ENCODE measurements around the gene NSDHL. TPM values are rescaled to one million over a fixed set of nuclear protein-coding genes. Genes with fewer than 3 reads are reported as not detected.

Gene NSDHL
- total RNA-seq, 1 donor from 2014 or later = 8.8 TPM

- intact Hi-C loops (cut with DNase I) = no loop called here
- Histone ChIP-seq H3K27me3 (no peaks in the 10 kb centered on the region), H3K36me3 (no peaks in the 10 kb centered on the region), H3K9me3 (no peaks in the 10 kb centered on the region), H3K4me3 (no peak overlapping the region), H3K27ac (no peak overlapping the region), H3K4me1 (no peaks in the 10 kb centered on the region)
- no peak for TF ChIP-seq CTCF (IDR thresholded peaks at IDR 0.05)
- DNase-seq (ENCODE audit: low spot score in 2 of 2) = no peak
These were observed 81.8 kb downstream of the NSDHL start for GRCh38 chrX:152912641-152913040.

- no peak for TF ChIP-seq CTCF (IDR thresholded peaks at IDR 0.05)
- Histone ChIP-seq H3K9me3 (no peaks in the 10 kb centered on the region), H3K27me3 (no peaks in the 10 kb centered on the region)
These were observed 82.5 kb downstream of the NSDHL start for GRCh38 chrX:152913346-152913745.

GRCh38 chrX:152913910-152914309, 83.0 kb downstream of the NSDHL start:
- Histone ChIP-seq H3K36me3 (no peaks in the 10 kb centered on the region), H3K4me3 (no peak overlapping the region), H3K27ac (no peak overlapping the region), H3K27me3 (no peaks in the 10 kb centered on the region), H3K9me3 (no peaks in the 10 kb centered on the region), H3K4me1 (no peaks in the 10 kb centered on the region)
- no peak for DNase-seq (ENCODE audit: low spot score in 2 of 2)
- intact Hi-C loops (cut with DNase I) = no loop called here
- no peak for TF ChIP-seq CTCF (IDR thresholded peaks at IDR 0.05)

More at GRCh38 chrX:152913346-152913745, 82.5 kb downstream of the NSDHL start:
- DNase-seq (ENCODE audit: low spot score in 2 of 2) = no peak
- Histone ChIP-seq H3K27ac (no peak overlapping the region), H3K4me3 (no peak overlapping the region), H3K36me3 (no peaks in the 10 kb centered on the region), H3K4me1 (no peaks in the 10 kb centered on the region)
- intact Hi-C loops (cut with DNase I) = no loop called here

- no peak for DNase-seq (ENCODE audit: low spot score in 2 of 2)
- H3K4me3 ChIP-seq = no peak overlapping the region
- intact Hi-C loops (cut with DNase I) = no loop called here
- H3K9me3 ChIP-seq = no peaks in the 10 kb centered on the region
- H3K4me1 ChIP-seq = no peaks in the 10 kb centered on the region
- no peaks in the 10 kb centered on the region for H3K27me3 ChIP-seq
- TF ChIP-seq CTCF (IDR thresholded peaks at IDR 0.05) = peak in 1 of 3 experiments; percentile 39
- H3K27ac ChIP-seq = no peak overlapping the region
- H3K36me3 ChIP-seq = no peaks in the 10 kb centered on the region
These were observed 84.8 kb downstream of the NSDHL start for GRCh38 chrX:152915541-152916241.

GRCh38 chrX:152917656-152918579, 87.1 kb downstream of the NSDHL start:
- Histone ChIP-seq H3K4me1 (no peaks in the 10 kb centered on the region), H3K36me3 (no peaks in the 10 kb centered on the region), H3K9me3 (no peaks in the 10 kb centered on the region), H3K27ac (no peak overlapping the region), H3K27me3 (no peaks in the 10 kb centered on the region), H3K4me3 (no peak overlapping the region)
- intact Hi-C loops (cut with DNase I) = no loop called here
- TF ChIP-seq CTCF (IDR thresholded peaks at IDR 0.05) = no peak
- no peak for DNase-seq (ENCODE audit: low spot score in 2 of 2)
